Measurements from ENCODE around the gene KNSTRN.
A peak's percentile ranks its signal among the peaks of the same experiment; 100 is the strongest.

Gene KNSTRN

DNA sequence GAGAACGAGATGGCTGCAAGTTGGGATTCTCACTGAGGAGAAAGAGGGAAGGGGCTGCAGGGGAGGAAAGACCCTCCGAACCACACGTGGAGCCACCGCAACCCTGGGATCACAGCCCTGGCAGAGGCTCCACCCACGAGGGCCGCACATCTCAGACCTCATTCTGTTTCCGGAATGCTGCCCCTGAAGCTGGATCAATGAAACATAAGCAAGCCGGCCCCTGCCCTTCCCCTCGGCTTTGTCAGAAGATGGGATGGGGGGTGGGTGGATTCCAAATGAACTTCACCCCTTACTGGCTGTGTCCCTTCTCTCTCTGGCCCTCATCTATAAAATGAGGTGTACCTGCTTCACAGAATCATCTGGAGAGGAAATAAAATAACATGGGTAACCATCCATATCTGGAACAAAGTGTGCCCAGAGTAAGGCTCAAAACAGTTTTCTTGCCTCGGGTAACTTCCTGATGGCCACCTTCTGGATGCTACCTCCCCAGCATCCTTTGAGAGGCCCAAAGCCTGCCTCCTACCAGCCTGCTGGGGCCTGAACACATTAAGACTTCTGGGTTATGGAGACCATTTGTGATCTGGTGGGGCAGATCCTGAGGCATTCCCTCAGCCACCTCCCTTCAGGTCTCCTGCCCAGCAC, 37.2 kb upstream of the KNSTRN start:
- Histone ChIP-seq H3K36me3 (ENCODE audit: control insufficient read depth in 2 of 2, insufficient read depth in 1 of 2, low read length in 2 of 2) (no peaks in the 10 kb centered on the region), H3K4me3 (ENCODE audit: low read depth, low read length) (no peak overlapping the region), H3K4me1 (ENCODE audit: control insufficient read depth, insufficient read depth, low read length) (peaks cover 5% of the 10 kb centered on the region; the same call in 1 of the 2 replicates), H3K27ac (ENCODE audit: extremely low read depth, low read depth, low read length) (no peak overlapping the region), H3K9me3 (ENCODE audit: control insufficient read depth, insufficient read depth, low read depth, low read length) (no peaks in the 10 kb centered on the region)
- CTCF ChIA-PET: interaction anchor here (0.6 to 2.9 kb wide), 22 partner anchors 8 to 300 kb away, joined by 3 to 17 read pairs (median 5); partner anchors contain the start of genes DISP2, INAFM2 and KNSTRN
- POLR2A ChIA-PET: no interaction called here
- TF ChIP-seq ZNF398 (tag by site-specific recombination; IDR thresholded peaks at IDR 0.05) (no peak), ZNF416 (tag by site-specific recombination; IDR thresholded peaks at IDR 0.05) (no peak), ZNF138 (tag by site-specific recombination; IDR thresholded peaks at IDR 0.05; ENCODE audit: borderline replicate concordance) (no peak), KLF10 (tag by site-specific recombination; IDR thresholded peaks at IDR 0.05) (no peak), YY2 (tag by site-specific recombination; IDR thresholded peaks at IDR 0.05) (no peak), KLF16 (tag by site-specific recombination; IDR thresholded peaks at IDR 0.05) (no peak), ZIC2 (tag by site-specific recombination; IDR thresholded peaks at IDR 0.05) (no peak), ZNF423 (tag by site-specific recombination; IDR thresholded peaks at IDR 0.05) (no peak), ZNF10 (tag by site-specific recombination; IDR thresholded peaks at IDR 0.05) (no peak), MZF1 (tag by site-specific recombination; IDR thresholded peaks at IDR 0.05; ENCODE audit: borderline replicate concordance) (no peak), ZNF2 (tag by site-specific recombination; IDR thresholded peaks at IDR 0.05) (no peak), ZNF112 (tag by site-specific recombination; IDR thresholded peaks at IDR 0.05) (no peak), RBAK (tag by site-specific recombination; IDR thresholded peaks at IDR 0.05) (no peak), ZBTB48 (tag by site-specific recombination; IDR thresholded peaks at IDR 0.05) (no peak), EGR2 (tag by site-specific recombination; IDR thresholded peaks at IDR 0.05; ENCODE audit: low read depth) (no peak)

GRCh38 chr15:40345867-40346578, 36.5 kb upstream of the KNSTRN start:
- Histone ChIP-seq H3K27ac (ENCODE audit: extremely low read depth, low read depth, low read length) (no peak overlapping the region), H3K36me3 (ENCODE audit: control insufficient read depth in 2 of 2, insufficient read depth in 1 of 2, low read length in 2 of 2) (no peaks in the 10 kb centered on the region), H3K4me3 (ENCODE audit: low read depth, low read length) (no peak overlapping the region), H3K4me1 (ENCODE audit: control insufficient read depth, insufficient read depth, low read length) (peaks cover 3% of the 10 kb centered on the region; the same call in 1 of the 2 replicates), H3K9me3 (ENCODE audit: control insufficient read depth, insufficient read depth, low read depth, low read length) (no peaks in the 10 kb centered on the region)
- TF ChIP-seq SP2 (tag by site-specific recombination; IDR thresholded peaks at IDR 0.05) (no peak), KLF1 (tag by site-specific recombination; IDR thresholded peaks at IDR 0.05) (peak; percentile 60)
- POLR2A ChIA-PET: no interaction called here
- CTCF ChIA-PET: interaction anchor here (0.7 to 2.9 kb wide), 6 partner anchors 8 to 300 kb away, joined by 3 to 11 read pairs (median 4); no protein-coding TSS in a partner anchor

GRCh38 chr15:40346579-40347558, 35.7 kb upstream of the KNSTRN start:
- Histone ChIP-seq H3K36me3 (ENCODE audit: control insufficient read depth in 2 of 2, insufficient read depth in 1 of 2, low read length in 2 of 2) (no peaks in the 10 kb centered on the region), H3K4me3 (ENCODE audit: low read depth, low read length) (no peak overlapping the region), H3K9me3 (ENCODE audit: control insufficient read depth, insufficient read depth, low read depth, low read length) (no peaks in the 10 kb centered on the region), H3K27ac (ENCODE audit: extremely low read depth, low read depth, low read length) (no peak overlapping the region), H3K4me1 (ENCODE audit: control insufficient read depth, insufficient read depth, low read length) (no peaks in the 10 kb centered on the region)
- ChIA-PET POLR2A (no interaction called here), CTCF (interaction anchor here (1.0 kb wide), 1 partner anchor 9 kb away, joined by 3 read pairs; no protein-coding TSS in a partner anchor)
- no peak for TF ChIP-seq ZNF146 (tag by site-specific recombination; IDR thresholded peaks at IDR 0.05)
- TF ChIP-seq ZNF473 (tag by site-specific recombination; IDR thresholded peaks at IDR 0.05): no peak
- TF ChIP-seq ZEB2 (tag by site-specific recombination; IDR thresholded peaks at IDR 0.05): no peak
- TF ChIP-seq PRDM10 (tag by site-specific recombination; IDR thresholded peaks at IDR 0.05): no peak
- TF ChIP-seq, protein P1, sequence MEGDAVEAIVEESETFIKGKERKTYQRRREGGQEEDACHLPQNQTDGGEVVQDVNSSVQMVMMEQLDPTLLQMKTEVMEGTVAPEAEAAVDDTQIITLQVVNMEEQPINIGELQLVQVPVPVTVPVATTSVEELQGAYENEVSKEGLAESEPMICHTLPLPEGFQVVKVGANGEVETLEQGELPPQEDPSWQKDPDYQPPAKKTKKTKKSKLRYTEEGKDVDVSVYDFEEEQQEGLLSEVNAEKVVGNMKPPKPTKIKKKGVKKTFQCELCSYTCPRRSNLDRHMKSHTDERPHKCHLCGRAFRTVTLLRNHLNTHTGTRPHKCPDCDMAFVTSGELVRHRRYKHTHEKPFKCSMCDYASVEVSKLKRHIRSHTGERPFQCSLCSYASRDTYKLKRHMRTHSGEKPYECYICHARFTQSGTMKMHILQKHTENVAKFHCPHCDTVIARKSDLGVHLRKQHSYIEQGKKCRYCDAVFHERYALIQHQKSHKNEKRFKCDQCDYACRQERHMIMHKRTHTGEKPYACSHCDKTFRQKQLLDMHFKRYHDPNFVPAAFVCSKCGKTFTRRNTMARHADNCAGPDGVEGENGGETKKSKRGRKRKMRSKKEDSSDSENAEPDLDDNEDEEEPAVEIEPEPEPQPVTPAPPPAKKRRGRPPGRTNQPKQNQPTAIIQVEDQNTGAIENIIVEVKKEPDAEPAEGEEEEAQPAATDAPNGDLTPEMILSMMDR (tag by site-specific recombination; IDR thresholded peaks at IDR 0.05): no peak
- no peak for TF ChIP-seq KLF1 (tag by site-specific recombination; IDR thresholded peaks at IDR 0.05)
- TF ChIP-seq ZNF585B (tag by site-specific recombination; IDR thresholded peaks at IDR 0.05): no peak
